Skeletal muscle satellite cell (primary cell): Measurements from ENCODE around the gene MEF2C.

Source experiments
- H3K27me3 ChIP-seq: 2 replicates; pipeline ENCODE4 v1.7.0; 2013; ENCODE audit warnings: low read length; ENCODE audit not compliant: control insufficient read depth, insufficient read depth
- H3K36me3 ChIP-seq: 2 replicates; pipeline ENCODE4 v1.7.0; 2013; ENCODE audit warnings: mild to moderate bottlenecking, control low read depth, low read length; ENCODE audit not compliant: insufficient read depth
- H3K4me1 ChIP-seq: 2 replicates; pipeline ENCODE4 v1.7.0; 2013; ENCODE audit warnings: low read length; ENCODE audit not compliant: control insufficient read depth, insufficient read depth
- H3K4me2 ChIP-seq: 2 replicates; pipeline ENCODE4 v1.7.0; 2013; ENCODE audit warnings: mild to moderate bottlenecking, low read length
- H3K4me3 ChIP-seq: 2 replicates; pipeline ENCODE4 v1.7.0; 2013; ENCODE audit warnings: low read length
- H3K9ac ChIP-seq: 2 replicates; pipeline ENCODE4 v1.7.0; 2013; ENCODE audit warnings: mild to moderate bottlenecking, low read depth, low read length, moderate library complexity
- H3K9me3 ChIP-seq: replicated peaks from 2 replicates; pipeline ENCODE4 v1.7.0; 2013; ENCODE audit warnings: mild to moderate bottlenecking, control low read depth, low read length

Gene MEF2C

DNA sequence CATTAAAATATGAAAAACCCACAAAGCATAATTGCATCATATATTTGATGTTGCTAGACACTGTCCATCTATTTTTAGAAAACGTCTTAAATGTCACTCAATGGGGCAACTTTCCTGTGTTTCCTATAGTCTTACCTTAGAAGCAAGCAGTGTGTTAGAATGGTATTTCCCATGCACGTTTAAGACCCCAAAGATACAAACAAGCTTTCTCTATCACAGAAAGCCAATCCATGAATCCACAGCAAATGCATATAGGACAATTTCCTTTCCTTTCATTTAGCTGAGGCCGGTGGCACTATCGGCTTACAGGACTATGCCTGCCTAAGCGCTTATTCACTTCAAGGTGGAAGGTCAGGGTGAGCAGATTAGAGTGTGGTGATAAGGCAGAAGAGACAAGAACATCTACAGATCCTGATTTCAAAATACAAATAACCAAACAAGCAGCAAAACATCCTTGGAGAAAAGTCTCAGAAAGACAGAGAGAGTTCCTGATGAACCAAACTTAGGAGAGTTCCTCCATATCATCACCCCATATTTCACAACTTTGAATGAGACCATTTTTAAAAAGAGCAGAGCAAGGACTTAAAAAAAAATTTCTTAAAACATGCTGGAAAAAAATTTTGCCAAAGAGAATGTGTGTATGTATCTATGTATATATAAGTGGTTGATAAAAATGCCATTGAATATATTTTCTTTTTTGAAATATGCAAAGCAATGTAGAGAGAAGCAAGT, 57.2 kb downstream of the MEF2C start:
- Histone ChIP-seq H3K27me3 (no peaks in the 10 kb centered on the region), H3K4me3 (no peak overlapping the region), H3K9ac (no peak overlapping the region), H3K36me3 (no peaks in the 10 kb centered on the region), H3K4me2 (no peak overlapping the region), H3K9me3 (no peaks in the 10 kb centered on the region), H3K4me1 (peaks cover 19% of the 10 kb centered on the region)

DNA sequence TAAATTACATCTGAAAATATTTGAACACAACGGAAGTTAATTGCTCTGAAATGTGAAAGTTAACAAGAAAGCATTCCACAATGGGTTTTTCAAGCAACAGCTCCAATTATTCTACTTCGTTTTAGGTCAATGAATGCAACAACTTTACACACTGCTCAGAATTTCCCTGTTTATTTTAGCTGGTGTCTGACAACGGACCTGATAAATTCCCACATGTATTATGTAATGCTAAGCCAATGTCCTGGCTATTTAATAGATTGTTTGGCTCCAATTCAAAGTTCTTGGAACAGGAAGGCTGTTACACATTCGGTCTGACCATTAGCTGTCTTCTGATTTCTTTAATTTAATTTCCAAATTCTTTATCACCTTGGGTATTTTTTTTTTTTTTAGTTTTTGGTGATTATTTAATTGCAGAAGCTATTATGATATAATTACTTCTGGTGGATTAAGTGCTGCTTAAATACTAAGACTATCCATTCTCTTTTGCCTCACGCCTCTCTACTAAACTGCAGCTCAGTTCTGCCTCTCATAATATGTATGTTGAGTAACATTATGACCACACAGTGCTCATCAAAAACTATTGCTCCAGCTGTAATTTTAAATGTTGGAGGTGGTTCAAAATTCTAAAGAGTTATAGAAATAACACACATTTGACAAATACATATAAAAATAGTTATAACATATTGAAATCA, 57.9 kb downstream of the MEF2C start:
- H3K4me2 ChIP-seq = peak overlapping the region; percentile 55
- no peak overlapping the region for H3K9ac ChIP-seq
- no peaks in the 10 kb centered on the region for H3K27me3 ChIP-seq
- peaks cover 17% of the 10 kb centered on the region for H3K4me1 ChIP-seq
- H3K4me3 ChIP-seq = no peak overlapping the region
- H3K9me3 ChIP-seq = no peaks in the 10 kb centered on the region
- H3K36me3 ChIP-seq = no peaks in the 10 kb centered on the region

GRCh38 chr5:88824141-88824540, 58.8 kb downstream of the MEF2C start:
- Histone ChIP-seq H3K9me3 (no peaks in the 10 kb centered on the region), H3K9ac (no peak overlapping the region), H3K4me3 (no peak overlapping the region), H3K4me1 (peaks cover 16% of the 10 kb centered on the region), H3K4me2 (no peak overlapping the region), H3K27me3 (no peaks in the 10 kb centered on the region), H3K36me3 (no peaks in the 10 kb centered on the region)

DNA sequence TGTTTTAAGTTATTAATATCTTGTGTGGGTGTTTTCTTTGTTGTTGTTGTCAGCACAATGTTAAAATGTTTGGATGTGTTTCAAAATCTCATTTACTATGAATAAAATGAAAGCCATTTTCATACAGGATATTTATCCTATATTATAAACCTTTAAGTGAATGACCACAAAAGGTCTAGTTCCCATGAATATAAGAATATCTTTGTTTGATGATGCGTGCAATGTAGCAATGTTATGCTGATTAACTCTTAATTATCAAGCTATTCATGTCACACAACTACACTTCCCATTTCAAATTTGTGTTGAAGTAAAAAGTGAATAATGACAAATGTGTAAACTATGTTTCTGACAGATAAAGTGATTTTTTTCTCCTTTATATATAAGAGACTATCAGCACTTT, 59.8 kb downstream of the MEF2C start:
- peaks cover 16% of the 10 kb centered on the region for H3K4me1 ChIP-seq

DNA sequence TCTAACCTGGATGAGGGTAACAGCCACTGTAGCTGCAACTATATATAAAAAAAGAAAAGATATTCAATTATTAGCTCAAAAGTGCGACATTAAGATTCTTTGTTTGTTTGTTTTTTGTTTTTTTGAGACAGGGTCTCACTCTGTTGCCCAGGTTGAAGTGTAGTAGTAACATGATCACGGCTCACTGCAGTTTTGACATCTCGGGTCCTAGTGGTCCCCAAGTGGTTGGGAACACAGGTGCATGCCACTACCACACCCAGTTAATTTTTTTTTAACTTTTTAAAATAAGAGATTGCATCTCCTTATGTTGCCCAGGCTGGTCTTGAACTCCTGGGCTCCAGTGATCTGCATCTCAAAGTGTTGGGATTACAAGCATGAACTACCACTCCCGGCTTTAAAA, 61.8 kb downstream of the MEF2C start:
- H3K4me3 ChIP-seq = no peak overlapping the region
- H3K9me3 ChIP-seq = no peaks in the 10 kb centered on the region
- H3K36me3 ChIP-seq = no peaks in the 10 kb centered on the region
- peaks cover 9% of the 10 kb centered on the region for H3K4me1 ChIP-seq
- no peak overlapping the region for H3K9ac ChIP-seq
- H3K4me2 ChIP-seq = no peak overlapping the region
- H3K27me3 ChIP-seq = no peaks in the 10 kb centered on the region

More for the DNA sequence above, 59.8 kb downstream of the MEF2C start:
- no peak overlapping the region for H3K4me2 ChIP-seq
- H3K27me3 ChIP-seq = no peaks in the 10 kb centered on the region
- H3K9ac ChIP-seq = no peak overlapping the region
- no peaks in the 10 kb centered on the region for H3K36me3 ChIP-seq
- H3K4me3 ChIP-seq = no peak overlapping the region
- no peaks in the 10 kb centered on the region for H3K9me3 ChIP-seq

GRCh38 chr5:88820581-88820980, 62.4 kb downstream of the MEF2C start:
- no peaks in the 10 kb centered on the region for H3K36me3 ChIP-seq
- H3K4me1 ChIP-seq = peaks cover 9% of the 10 kb centered on the region
- no peak overlapping the region for H3K4me2 ChIP-seq
- H3K4me3 ChIP-seq = no peak overlapping the region
- H3K9ac ChIP-seq = no peak overlapping the region
- H3K9me3 ChIP-seq = no peaks in the 10 kb centered on the region
- no peaks in the 10 kb centered on the region for H3K27me3 ChIP-seq

DNA sequence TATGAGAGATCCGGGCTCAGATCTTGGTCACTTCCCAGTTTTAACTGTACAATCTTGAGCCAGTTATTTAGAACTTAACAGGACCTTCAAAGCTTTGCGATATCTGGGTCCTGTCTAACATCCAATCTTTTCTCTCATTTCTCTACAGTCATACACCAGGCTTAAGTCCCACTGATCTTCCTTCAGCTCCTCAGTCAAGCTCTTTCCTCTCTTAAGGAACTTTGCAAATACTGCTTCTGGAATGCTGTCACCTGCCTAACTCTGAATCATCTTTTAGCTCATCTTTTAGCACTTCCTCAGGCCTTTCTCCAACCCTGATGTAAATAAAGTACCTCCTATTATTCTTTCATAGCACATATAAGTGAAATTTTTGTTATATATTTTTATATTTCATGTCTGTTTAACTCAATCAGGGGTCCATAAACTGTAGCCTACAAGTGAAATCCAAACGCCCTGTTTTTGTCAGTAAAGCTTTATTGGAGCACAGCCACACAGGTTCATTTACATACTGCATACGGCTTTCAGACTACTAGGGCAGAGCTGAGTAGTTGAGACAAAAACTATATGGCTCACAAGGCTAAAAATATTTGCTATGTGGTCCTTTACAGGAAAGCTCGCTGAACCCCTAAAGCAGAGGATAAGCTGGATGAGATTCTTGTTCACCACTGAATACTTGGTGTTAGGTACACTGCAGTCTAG, 63.5 kb downstream of the MEF2C start:
- H3K36me3 ChIP-seq = no peaks in the 10 kb centered on the region
- no peak overlapping the region for H3K4me3 ChIP-seq
- no peaks in the 10 kb centered on the region for H3K9me3 ChIP-seq
- no peaks in the 10 kb centered on the region for H3K27me3 ChIP-seq
- no peaks in the 10 kb centered on the region for H3K4me1 ChIP-seq
- H3K4me2 ChIP-seq = no peak overlapping the region
- H3K9ac ChIP-seq = no peak overlapping the region

DNA sequence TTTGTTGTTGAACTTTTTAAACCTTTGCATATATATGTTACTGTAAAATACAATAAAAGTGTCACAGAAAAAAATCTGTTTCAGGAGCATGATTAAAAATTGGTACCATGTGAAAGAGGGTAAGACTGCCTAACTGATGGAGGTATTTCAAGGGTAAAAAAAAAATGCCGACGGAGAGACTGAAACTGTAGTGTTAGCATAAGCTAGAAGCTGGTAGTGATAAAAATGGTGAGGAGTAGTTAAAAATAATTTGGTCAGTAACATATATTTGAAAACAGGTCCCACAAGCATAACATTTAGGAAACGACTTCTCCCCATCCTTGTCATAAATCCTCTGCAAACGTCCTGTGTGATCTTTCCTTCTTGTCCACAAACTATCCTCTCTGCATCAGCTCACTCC, 64.7 kb downstream of the MEF2C start:
- no peaks in the 10 kb centered on the region for H3K36me3 ChIP-seq
- no peak overlapping the region for H3K4me3 ChIP-seq
- H3K4me1 ChIP-seq = no peaks in the 10 kb centered on the region
- H3K27me3 ChIP-seq = no peaks in the 10 kb centered on the region
- H3K9me3 ChIP-seq = no peaks in the 10 kb centered on the region
- no peak overlapping the region for H3K9ac ChIP-seq
- no peak overlapping the region for H3K4me2 ChIP-seq

DNA sequence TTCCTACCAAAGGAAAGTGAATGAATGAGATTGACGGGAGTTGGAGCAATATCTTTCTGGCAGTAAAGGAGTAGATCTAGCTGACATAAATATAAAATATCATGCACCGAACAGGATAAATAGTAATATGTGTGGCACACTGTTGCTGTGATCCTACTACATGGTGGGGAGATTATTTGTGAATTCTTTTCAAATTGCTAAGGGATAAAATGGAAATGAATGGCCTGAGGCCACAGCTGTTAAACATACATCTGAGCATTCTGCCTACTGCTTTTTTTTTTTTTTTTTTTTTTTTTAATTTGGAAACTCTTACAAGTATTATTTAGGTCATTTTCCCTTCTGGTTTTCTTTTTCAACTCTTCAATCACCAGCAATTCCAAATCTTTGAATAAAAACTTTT, 66.8 kb downstream of the MEF2C start:
- Histone ChIP-seq H3K9ac (no peak overlapping the region), H3K4me3 (no peak overlapping the region), H3K36me3 (no peaks in the 10 kb centered on the region), H3K9me3 (no peaks in the 10 kb centered on the region), H3K27me3 (no peaks in the 10 kb centered on the region), H3K4me2 (no peak overlapping the region), H3K4me1 (no peaks in the 10 kb centered on the region)

DNA sequence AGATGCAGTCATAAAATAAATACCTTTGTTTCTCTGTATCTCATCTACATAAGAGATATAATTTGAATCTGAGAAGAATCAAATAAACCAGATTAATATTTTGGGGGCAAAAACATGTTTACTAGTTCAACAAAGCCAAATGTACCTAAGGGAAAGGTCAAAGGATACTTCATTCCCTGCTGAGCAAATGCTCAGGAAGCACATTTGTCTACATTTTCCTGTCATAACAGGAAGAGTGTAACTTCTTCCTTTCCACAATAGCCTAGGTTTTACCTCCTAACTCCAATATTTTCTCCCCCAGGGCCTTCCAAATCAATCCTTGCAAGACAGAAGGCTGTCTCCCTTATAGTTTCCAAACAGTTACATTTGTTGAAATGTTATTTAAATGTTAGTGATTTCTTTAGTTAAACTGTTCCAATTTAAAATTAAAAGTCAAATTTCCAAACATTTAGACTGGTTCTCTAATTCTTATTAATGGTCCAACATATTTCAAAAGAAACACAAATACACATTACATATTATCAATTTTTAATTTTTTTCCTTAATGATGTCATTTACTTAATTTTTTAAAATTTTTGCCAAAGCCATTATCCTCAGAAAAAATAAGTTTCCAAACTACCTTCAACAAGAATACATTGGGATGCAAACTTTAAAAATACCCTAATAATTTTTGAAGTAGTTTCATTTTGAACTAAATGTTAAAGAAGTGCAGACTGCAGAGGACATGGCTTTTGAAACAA, 67.8 kb downstream of the MEF2C start:
- H3K36me3 ChIP-seq = no peaks in the 10 kb centered on the region
- H3K4me3 ChIP-seq = no peak overlapping the region
- H3K4me2 ChIP-seq = no peak overlapping the region
- H3K9me3 ChIP-seq = no peaks in the 10 kb centered on the region
- H3K4me1 ChIP-seq = no peaks in the 10 kb centered on the region
- no peaks in the 10 kb centered on the region for H3K27me3 ChIP-seq
- no peak overlapping the region for H3K9ac ChIP-seq

DNA sequence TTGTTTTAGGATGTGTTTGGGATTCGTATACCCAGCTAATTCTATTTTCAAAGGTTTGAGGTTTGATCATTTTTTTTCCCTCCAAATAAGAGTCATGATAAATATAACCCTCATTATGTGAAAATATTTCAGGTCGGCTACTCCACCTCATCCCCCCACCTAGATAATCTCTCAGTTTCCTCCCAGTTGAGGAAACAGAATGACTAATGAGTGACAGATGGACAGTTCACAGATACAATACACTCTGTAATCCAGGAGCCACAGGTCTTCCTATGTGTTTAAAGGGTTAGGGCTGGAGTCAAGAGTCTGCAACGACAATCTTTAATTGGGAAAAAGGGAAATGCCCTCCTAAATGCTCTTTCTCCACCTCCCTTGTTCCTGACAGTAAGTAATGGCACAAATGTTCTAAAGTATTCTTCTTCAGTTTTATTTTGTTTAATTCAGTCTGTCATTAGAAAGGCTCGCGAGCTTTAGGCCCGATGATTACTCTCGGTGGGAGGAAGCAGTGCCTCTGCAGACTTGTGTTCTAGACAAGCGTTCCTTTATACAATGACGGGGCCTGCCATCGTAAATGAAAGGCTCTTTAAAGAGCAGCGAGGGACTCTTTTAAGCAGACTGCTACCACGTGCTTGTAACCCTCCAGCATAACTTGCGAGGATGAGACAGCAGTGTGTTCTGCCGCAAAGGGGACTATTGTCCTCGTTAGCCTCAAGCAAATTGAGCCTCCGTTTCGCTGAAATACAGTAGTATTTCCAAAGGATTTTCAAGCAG, 69.0 kb downstream of the MEF2C start:
- H3K9me3 ChIP-seq = no peaks in the 10 kb centered on the region
- no peak overlapping the region for H3K4me3 ChIP-seq
- no peaks in the 10 kb centered on the region for H3K36me3 ChIP-seq
- no peaks in the 10 kb centered on the region for H3K27me3 ChIP-seq
- H3K4me2 ChIP-seq = no peak overlapping the region
- no peaks in the 10 kb centered on the region for H3K4me1 ChIP-seq
- no peak overlapping the region for H3K9ac ChIP-seq
